HEK293 (cell line): ENCODE measurements around the gene PHF13.

Source experiments
- REPIN1 ChIP-seq: fragments of 450-650 bp; formaldehyde crosslinking; IDR thresholded peaks from 2 replicates; pipeline ENCODE4 v1.5.1; 2017; ENCODE audit warnings: missing biosample characterization, missing genetic modification characterization, low read depth
- SP7 ChIP-seq: fragments of 450-650 bp; formaldehyde crosslinking; IDR thresholded peaks from 2 replicates; pipeline ENCODE4 v1.5.1; 2016; ENCODE audit warnings: missing biosample characterization, missing genetic modification characterization
- ZBTB17 ChIP-seq: fragments of 450-650 bp; formaldehyde crosslinking; IDR thresholded peaks from 2 replicates; pipeline ENCODE4 v1.5.1; 2016; ENCODE audit warnings: missing biosample characterization, missing genetic modification characterization
- ZBTB48 ChIP-seq: fragments of 450-650 bp; formaldehyde crosslinking; IDR thresholded peaks from 2 replicates; pipeline ENCODE4 v1.5.1; 2016; ENCODE audit warnings: missing biosample characterization, missing genetic modification characterization
- ZNF112 ChIP-seq: fragments of 450-650 bp; formaldehyde crosslinking; IDR thresholded peaks from 2 replicates; pipeline ENCODE4 v1.5.0; 2017; ENCODE audit warnings: missing biosample characterization, missing genetic modification characterization
- ZNF132 ChIP-seq: fragments of 450-650 bp; formaldehyde crosslinking; IDR thresholded peaks from 2 replicates; pipeline ENCODE4 v1.5.1; 2017; ENCODE audit warnings: missing biosample characterization, missing genetic modification characterization, borderline replicate concordance
- ZNF391 ChIP-seq: fragments of 450-650 bp; formaldehyde crosslinking; IDR thresholded peaks from 2 replicates; pipeline ENCODE4 v1.5.1; 2016; ENCODE audit warnings: low read depth, missing biosample characterization, missing genetic modification characterization, borderline replicate concordance
- ZNF501 ChIP-seq: fragments of 450-650 bp; formaldehyde crosslinking; IDR thresholded peaks from 2 replicates; pipeline ENCODE4 v1.5.1; 2016; ENCODE audit warnings: missing biosample characterization, missing genetic modification characterization
- ZNF510 ChIP-seq: fragments of 450-650 bp; formaldehyde crosslinking; IDR thresholded peaks from 2 replicates; pipeline ENCODE4 v1.5.1; 2018; ENCODE audit warnings: mild to moderate bottlenecking, missing genetic modification characterization, missing biosample characterization; ENCODE audit not compliant: insufficient replicate concordance
- ZNF514 ChIP-seq: fragments of 450-650 bp; formaldehyde crosslinking; IDR thresholded peaks from 2 replicates; pipeline ENCODE4 v1.5.1; 2016; ENCODE audit warnings: missing biosample characterization, missing genetic modification characterization
- ZNF560 ChIP-seq: fragments of 450-650 bp; formaldehyde crosslinking; IDR thresholded peaks from 2 replicates; pipeline ENCODE4 v1.5.1; 2017; ENCODE audit warnings: missing biosample characterization, missing genetic modification characterization, borderline replicate concordance
- ZNF660 ChIP-seq: fragments of 450-650 bp; IDR thresholded peaks from 2 replicates; pipeline ENCODE4 v1.5.1; 2018; ENCODE audit warnings: missing biosample characterization, mild to moderate bottlenecking, missing genetic modification characterization
- ZNF701 ChIP-seq: fragments of 450-650 bp; formaldehyde crosslinking; IDR thresholded peaks from 2 replicates; pipeline ENCODE4 v1.5.1; 2016; ENCODE audit warnings: missing biosample characterization, missing genetic modification characterization
- ZNF76 ChIP-seq: fragments of 450-650 bp; formaldehyde crosslinking; IDR thresholded peaks from 2 replicates; pipeline ENCODE4; 2016; ENCODE audit warnings: low read depth, missing biosample characterization, missing genetic modification characterization, borderline replicate concordance
- ZNF768 ChIP-seq: fragments of 450-650 bp; formaldehyde crosslinking; IDR thresholded peaks from 2 replicates; pipeline ENCODE4 v1.5.1; 2018; ENCODE audit warnings: missing biosample characterization, mild to moderate bottlenecking, missing genetic modification characterization
- ZNF791 ChIP-seq: fragments of 450-650 bp; formaldehyde crosslinking; IDR thresholded peaks from 2 replicates; pipeline ENCODE4 v1.5.1; 2016; ENCODE audit warnings: missing biosample characterization, missing genetic modification characterization
- TF ChIP-seq, protein P1 (sequence below): fragments of 450-650 bp; formaldehyde crosslinking; IDR thresholded peaks from 2 replicates; pipeline ENCODE4 v1.5.1; 2016; ENCODE audit warnings: missing biosample characterization, missing genetic modification characterization
- TF ChIP-seq, protein P2 (sequence below): fragments of 450-650 bp; formaldehyde crosslinking; IDR thresholded peaks from 2 replicates; pipeline ENCODE4 v1.5.1; 2016; ENCODE audit warnings: missing biosample characterization, missing genetic modification characterization
- TF ChIP-seq, protein P3 (sequence below): fragments of 450-650 bp; formaldehyde crosslinking; IDR thresholded peaks from 2 replicates; pipeline ENCODE4 v1.5.1; 2017; ENCODE audit warnings: missing biosample characterization, missing genetic modification characterization
- TF ChIP-seq, protein P4 (sequence below): fragments of 450-650 bp; IDR thresholded peaks from 2 replicates; pipeline ENCODE4 v1.5.1; 2018; ENCODE audit warnings: missing biosample characterization, missing genetic modification characterization
- TF ChIP-seq, protein P5 (sequence below): fragments of 450-650 bp; formaldehyde crosslinking; IDR thresholded peaks from 2 replicates; pipeline ENCODE4 v1.5.1; 2016; ENCODE audit warnings: missing biosample characterization, missing genetic modification characterization
- TF ChIP-seq, protein P6 (sequence below): fragments of 450-650 bp; formaldehyde crosslinking; IDR thresholded peaks from 2 replicates; pipeline ENCODE4 v1.5.1; 2016; ENCODE audit warnings: missing biosample characterization, missing genetic modification characterization, borderline replicate concordance

The PHF13 gene

DNA sequence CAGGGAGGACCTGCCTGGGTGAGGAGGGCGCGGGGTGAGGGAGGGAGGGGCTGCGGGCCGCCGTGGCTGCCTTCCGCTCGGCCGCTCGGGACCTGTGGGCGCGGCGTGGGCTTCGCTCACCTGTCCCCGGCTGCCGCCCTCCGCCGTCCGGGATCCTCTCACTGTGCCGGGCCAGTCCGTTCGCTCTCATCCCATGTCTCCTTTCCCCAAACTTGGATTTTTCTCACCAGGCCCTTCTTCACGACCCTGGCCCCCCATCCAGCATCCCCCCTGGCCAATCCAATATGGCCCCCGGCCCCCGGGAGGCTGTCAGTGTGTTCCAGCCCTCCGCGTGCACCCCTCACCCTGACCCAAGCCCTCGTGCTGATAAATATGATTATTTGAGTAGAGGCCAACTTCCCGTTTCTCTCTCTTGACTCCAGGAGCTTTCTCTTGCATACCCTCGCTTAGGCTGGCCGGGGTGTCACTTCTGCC is 33.4 kb upstream of the PHF13 start (continued):
- TF ChIP-seq, protein P1, sequence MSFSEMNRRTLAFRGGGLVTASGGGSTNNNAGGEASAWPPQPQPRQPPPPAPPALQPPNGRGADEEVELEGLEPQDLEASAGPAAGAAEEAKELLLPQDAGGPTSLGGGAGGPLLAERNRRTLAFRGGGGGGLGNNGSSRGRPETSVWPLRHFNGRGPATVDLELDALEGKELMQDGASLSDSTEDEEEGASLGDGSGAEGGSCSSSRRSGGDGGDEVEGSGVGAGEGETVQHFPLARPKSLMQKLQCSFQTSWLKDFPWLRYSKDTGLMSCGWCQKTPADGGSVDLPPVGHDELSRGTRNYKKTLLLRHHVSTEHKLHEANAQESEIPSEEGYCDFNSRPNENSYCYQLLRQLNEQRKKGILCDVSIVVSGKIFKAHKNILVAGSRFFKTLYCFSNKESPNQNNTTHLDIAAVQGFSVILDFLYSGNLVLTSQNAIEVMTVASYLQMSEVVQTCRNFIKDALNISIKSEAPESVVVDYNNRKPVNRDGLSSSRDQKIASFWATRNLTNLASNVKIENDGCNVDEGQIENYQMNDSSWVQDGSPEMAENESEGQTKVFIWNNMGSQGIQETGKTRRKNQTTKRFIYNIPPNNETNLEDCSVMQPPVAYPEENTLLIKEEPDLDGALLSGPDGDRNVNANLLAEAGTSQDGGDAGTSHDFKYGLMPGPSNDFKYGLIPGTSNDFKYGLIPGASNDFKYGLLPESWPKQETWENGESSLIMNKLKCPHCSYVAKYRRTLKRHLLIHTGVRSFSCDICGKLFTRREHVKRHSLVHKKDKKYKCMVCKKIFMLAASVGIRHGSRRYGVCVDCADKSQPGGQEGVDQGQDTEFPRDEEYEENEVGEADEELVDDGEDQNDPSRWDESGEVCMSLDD, result peak; percentile 78
- TF ChIP-seq, protein P2, sequence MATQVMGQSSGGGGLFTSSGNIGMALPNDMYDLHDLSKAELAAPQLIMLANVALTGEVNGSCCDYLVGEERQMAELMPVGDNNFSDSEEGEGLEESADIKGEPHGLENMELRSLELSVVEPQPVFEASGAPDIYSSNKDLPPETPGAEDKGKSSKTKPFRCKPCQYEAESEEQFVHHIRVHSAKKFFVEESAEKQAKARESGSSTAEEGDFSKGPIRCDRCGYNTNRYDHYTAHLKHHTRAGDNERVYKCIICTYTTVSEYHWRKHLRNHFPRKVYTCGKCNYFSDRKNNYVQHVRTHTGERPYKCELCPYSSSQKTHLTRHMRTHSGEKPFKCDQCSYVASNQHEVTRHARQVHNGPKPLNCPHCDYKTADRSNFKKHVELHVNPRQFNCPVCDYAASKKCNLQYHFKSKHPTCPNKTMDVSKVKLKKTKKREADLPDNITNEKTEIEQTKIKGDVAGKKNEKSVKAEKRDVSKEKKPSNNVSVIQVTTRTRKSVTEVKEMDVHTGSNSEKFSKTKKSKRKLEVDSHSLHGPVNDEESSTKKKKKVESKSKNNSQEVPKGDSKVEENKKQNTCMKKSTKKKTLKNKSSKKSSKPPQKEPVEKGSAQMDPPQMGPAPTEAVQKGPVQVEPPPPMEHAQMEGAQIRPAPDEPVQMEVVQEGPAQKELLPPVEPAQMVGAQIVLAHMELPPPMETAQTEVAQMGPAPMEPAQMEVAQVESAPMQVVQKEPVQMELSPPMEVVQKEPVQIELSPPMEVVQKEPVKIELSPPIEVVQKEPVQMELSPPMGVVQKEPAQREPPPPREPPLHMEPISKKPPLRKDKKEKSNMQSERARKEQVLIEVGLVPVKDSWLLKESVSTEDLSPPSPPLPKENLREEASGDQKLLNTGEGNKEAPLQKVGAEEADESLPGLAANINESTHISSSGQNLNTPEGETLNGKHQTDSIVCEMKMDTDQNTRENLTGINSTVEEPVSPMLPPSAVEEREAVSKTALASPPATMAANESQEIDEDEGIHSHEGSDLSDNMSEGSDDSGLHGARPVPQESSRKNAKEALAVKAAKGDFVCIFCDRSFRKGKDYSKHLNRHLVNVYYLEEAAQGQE, result peak; percentile 69; the same call in 1 of the 2 replicates
- TF ChIP-seq ZNF560 (tag by site-specific recombination) (no peak), ZNF112 (tag by site-specific recombination) (no peak), ZNF501 (tag by site-specific recombination) (peak; percentile 80), ZNF514 (tag by site-specific recombination) (no peak), ZBTB48 (tag by site-specific recombination) (no peak), ZNF76 (tag by site-specific recombination) (no peak), SP7 (tag by site-specific recombination) (0 out of 2 replicates have a peak, but pooled peaks have one; percentile 49), ZNF391 (tag by site-specific recombination) (0 out of 2 replicates have a peak, but pooled peaks have one; percentile 23), ZNF791 (tag by site-specific recombination) (no peak), ZBTB17 (tag by site-specific recombination) (no peak), ZNF768 (tag by site-specific recombination) (no peak), ZNF132 (no peak), REPIN1 (tag by site-specific recombination) (no peak), ZNF510 (tag by site-specific recombination) (no peak), ZNF660 (tag by site-specific recombination) (no peak), ZNF701 (tag by site-specific recombination) (no peak)
- TF ChIP-seq, protein P3, sequence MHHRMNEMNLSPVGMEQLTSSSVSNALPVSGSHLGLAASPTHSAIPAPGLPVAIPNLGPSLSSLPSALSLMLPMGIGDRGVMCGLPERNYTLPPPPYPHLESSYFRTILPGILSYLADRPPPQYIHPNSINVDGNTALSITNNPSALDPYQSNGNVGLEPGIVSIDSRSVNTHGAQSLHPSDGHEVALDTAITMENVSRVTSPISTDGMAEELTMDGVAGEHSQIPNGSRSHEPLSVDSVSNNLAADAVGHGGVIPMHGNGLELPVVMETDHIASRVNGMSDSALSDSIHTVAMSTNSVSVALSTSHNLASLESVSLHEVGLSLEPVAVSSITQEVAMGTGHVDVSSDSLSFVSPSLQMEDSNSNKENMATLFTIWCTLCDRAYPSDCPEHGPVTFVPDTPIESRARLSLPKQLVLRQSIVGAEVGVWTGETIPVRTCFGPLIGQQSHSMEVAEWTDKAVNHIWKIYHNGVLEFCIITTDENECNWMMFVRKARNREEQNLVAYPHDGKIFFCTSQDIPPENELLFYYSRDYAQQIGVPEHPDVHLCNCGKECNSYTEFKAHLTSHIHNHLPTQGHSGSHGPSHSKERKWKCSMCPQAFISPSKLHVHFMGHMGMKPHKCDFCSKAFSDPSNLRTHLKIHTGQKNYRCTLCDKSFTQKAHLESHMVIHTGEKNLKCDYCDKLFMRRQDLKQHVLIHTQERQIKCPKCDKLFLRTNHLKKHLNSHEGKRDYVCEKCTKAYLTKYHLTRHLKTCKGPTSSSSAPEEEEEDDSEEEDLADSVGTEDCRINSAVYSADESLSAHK, result no peak
- TF ChIP-seq, protein P4, sequence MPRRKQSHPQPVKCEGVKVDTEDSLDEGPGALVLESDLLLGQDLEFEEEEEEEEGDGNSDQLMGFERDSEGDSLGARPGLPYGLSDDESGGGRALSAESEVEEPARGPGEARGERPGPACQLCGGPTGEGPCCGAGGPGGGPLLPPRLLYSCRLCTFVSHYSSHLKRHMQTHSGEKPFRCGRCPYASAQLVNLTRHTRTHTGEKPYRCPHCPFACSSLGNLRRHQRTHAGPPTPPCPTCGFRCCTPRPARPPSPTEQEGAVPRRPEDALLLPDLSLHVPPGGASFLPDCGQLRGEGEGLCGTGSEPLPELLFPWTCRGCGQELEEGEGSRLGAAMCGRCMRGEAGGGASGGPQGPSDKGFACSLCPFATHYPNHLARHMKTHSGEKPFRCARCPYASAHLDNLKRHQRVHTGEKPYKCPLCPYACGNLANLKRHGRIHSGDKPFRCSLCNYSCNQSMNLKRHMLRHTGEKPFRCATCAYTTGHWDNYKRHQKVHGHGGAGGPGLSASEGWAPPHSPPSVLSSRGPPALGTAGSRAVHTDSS (tag by site-specific recombination), result no peak
- TF ChIP-seq, protein P5, sequence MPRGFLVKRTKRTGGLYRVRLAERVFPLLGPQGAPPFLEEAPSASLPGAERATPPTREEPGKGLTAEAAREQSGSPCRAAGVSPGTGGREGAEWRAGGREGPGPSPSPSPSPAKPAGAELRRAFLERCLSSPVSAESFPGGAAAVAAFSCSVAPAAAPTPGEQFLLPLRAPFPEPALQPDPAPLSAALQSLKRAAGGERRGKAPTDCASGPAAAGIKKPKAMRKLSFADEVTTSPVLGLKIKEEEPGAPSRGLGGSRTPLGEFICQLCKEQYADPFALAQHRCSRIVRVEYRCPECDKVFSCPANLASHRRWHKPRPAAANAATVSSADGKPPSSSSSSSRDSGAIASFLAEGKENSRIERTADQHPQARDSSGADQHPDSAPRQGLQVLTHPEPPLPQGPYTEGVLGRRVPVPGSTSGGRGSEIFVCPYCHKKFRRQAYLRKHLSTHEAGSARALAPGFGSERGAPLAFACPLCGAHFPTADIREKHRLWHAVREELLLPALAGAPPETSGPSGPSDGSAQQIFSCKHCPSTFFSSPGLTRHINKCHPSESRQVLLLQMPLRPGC, result 0 out of 2 replicates have a peak, but pooled peaks have one; percentile 40
- TF ChIP-seq, protein P6, sequence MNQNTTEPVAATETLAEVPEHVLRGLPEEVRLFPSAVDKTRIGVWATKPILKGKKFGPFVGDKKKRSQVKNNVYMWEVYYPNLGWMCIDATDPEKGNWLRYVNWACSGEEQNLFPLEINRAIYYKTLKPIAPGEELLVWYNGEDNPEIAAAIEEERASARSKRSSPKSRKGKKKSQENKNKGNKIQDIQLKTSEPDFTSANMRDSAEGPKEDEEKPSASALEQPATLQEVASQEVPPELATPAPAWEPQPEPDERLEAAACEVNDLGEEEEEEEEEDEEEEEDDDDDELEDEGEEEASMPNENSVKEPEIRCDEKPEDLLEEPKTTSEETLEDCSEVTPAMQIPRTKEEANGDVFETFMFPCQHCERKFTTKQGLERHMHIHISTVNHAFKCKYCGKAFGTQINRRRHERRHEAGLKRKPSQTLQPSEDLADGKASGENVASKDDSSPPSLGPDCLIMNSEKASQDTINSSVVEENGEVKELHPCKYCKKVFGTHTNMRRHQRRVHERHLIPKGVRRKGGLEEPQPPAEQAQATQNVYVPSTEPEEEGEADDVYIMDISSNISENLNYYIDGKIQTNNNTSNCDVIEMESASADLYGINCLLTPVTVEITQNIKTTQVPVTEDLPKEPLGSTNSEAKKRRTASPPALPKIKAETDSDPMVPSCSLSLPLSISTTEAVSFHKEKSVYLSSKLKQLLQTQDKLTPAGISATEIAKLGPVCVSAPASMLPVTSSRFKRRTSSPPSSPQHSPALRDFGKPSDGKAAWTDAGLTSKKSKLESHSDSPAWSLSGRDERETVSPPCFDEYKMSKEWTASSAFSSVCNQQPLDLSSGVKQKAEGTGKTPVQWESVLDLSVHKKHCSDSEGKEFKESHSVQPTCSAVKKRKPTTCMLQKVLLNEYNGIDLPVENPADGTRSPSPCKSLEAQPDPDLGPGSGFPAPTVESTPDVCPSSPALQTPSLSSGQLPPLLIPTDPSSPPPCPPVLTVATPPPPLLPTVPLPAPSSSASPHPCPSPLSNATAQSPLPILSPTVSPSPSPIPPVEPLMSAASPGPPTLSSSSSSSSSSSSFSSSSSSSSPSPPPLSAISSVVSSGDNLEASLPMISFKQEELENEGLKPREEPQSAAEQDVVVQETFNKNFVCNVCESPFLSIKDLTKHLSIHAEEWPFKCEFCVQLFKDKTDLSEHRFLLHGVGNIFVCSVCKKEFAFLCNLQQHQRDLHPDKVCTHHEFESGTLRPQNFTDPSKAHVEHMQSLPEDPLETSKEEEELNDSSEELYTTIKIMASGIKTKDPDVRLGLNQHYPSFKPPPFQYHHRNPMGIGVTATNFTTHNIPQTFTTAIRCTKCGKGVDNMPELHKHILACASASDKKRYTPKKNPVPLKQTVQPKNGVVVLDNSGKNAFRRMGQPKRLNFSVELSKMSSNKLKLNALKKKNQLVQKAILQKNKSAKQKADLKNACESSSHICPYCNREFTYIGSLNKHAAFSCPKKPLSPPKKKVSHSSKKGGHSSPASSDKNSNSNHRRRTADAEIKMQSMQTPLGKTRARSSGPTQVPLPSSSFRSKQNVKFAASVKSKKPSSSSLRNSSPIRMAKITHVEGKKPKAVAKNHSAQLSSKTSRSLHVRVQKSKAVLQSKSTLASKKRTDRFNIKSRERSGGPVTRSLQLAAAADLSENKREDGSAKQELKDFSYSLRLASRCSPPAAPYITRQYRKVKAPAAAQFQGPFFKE (tag by site-specific recombination), result no peak
